ENCODE results near the gene ALKBH2. TPM values are rescaled to one million over a fixed set of nuclear protein-coding genes. Genes with fewer than 3 reads are reported as not detected.
"Not testable (repeated sequence)": the region's sequence is repeated elsewhere in the genome, so short reads cannot be mapped to it uniquely, and the experiment has no call there.

The ALKBH2 gene
- total RNA-seq, 4 donors from 2014 or later, result 8.7 to 22.5 (median 18.2) TPM

GRCh38 chr12:109057376-109057775, 35.9 kb downstream of the ALKBH2 start:
- intact Hi-C loops (cut with DNase I; ENCODE audit: low total_unique reads), result no loop called here
- peaks cover 0 to 24% of the 10 kb centered on the region in 2 donors for H3K36me3 ChIP-seq
- ATAC-seq, result no peak

GRCh38 chr12:109056891-109057290, 36.4 kb downstream of the ALKBH2 start:
- intact Hi-C loops (cut with DNase I; ENCODE audit: low total_unique reads), result no loop called here
- in situ Hi-C loops (cut with MboI; ENCODE audit: low sequenced_read_pairs in 4 of 4), result no loop called here
- Histone ChIP-seq H3K27ac (no peak overlapping the region), H3K36me3 (peaks cover 0 to 24% of the 10 kb centered on the region in 2 donors), H3K4me3 (no peak overlapping the region), H3K9me3 (no peaks in the 10 kb centered on the region), H3K4me1 (peaks cover 13 to 19% of the 10 kb centered on the region in 2 donors), H3K27me3 (no peaks in the 10 kb centered on the region)
- DNase-seq (no peak), ATAC-seq (no peak)
- TF ChIP-seq POLR2A (IDR thresholded peaks at IDR 0.05) (no peak), CTCF (IDR thresholded peaks at IDR 0.05 in 4 of 5, conservative IDR thresholded peaks at IDR 0.05 in 1 of 5) (no peak)

More at GRCh38 chr12:109057376-109057775, 35.9 kb downstream of the ALKBH2 start:
- H3K27me3 ChIP-seq, result no peaks in the 10 kb centered on the region
- in situ Hi-C loops (cut with MboI; ENCODE audit: low sequenced_read_pairs in 4 of 4), result no loop called here
- no peak overlapping the region for H3K4me3 ChIP-seq
- H3K4me1 ChIP-seq, result peaks cover 13 to 16% of the 10 kb centered on the region in 2 donors
- H3K9me3 ChIP-seq, result no peaks in the 10 kb centered on the region
- no peak for DNase-seq
- TF ChIP-seq POLR2A (IDR thresholded peaks at IDR 0.05) (no peak), CTCF (IDR thresholded peaks at IDR 0.05 in 4 of 5, conservative IDR thresholded peaks at IDR 0.05 in 1 of 5) (no peak)
- H3K27ac ChIP-seq, result no peak overlapping the region

GRCh38 chr12:109054520-109054919, 38.8 kb downstream of the ALKBH2 start:
- H3K9me3 ChIP-seq, result no peaks in the 10 kb centered on the region
- no peak overlapping the region for H3K4me3 ChIP-seq
- DNase-seq (no peak), ATAC-seq (no peak)
- H3K27ac ChIP-seq, result no peak overlapping the region
- no peaks in the 10 kb centered on the region for H3K27me3 ChIP-seq
- in situ Hi-C loops (cut with MboI; ENCODE audit: low sequenced_read_pairs in 4 of 4), result no loop called here
- H3K4me1 ChIP-seq, result peaks cover 13 to 21% of the 10 kb centered on the region in 2 donors
- H3K36me3 ChIP-seq, result peaks cover 0 to 20% of the 10 kb centered on the region in 2 donors
- no peak for TF ChIP-seq POLR2A (IDR thresholded peaks at IDR 0.05)
- TF ChIP-seq CTCF (IDR thresholded peaks at IDR 0.05 in 4 of 5, conservative IDR thresholded peaks at IDR 0.05 in 1 of 5), result no peak
- intact Hi-C loops (cut with DNase I; ENCODE audit: low total_unique reads), result loop anchor here (5.0 kb wide), 1 partner anchor 492 kb away; the partner anchor contains the start of genes ISCU and SART3

- intact Hi-C loops (cut with DNase I; ENCODE audit: low total_unique reads), result loop anchor here (5.0 kb wide), 1 partner anchor 492 kb away; the partner anchor contains the start of genes ISCU and SART3
- Histone ChIP-seq H3K4me3 (peak overlapping the region in 1 of 4 donors; percentile 92), H3K4me1 (peaks cover 13 to 21% of the 10 kb centered on the region in 2 donors), H3K27ac (peak overlapping the region in 3 of 4 donors; percentile 86 to 94 (median 88)), H3K36me3 (peaks cover 0 to 16% of the 10 kb centered on the region in 2 donors)
- H3K9me3 ChIP-seq; H3K27me3 ChIP-seq; in situ Hi-C loops (cut with MboI; ENCODE audit: low sequenced_read_pairs in 4 of 4); DNase-seq; ATAC-seq: not testable (repeated sequence)
Observed at GRCh38 chr12:109054124-109054513, 39.2 kb downstream of the ALKBH2 start.

GRCh38 chr12:109053382-109054123, 39.7 kb downstream of the ALKBH2 start:
- H3K36me3 ChIP-seq, result peaks cover 0 to 15% of the 10 kb centered on the region in 2 donors
- TF ChIP-seq POLR2A (IDR thresholded peaks at IDR 0.05), result no peak
- TF ChIP-seq CTCF (IDR thresholded peaks at IDR 0.05 in 4 of 5, conservative IDR thresholded peaks at IDR 0.05 in 1 of 5), result no peak
- peaks cover 13 to 21% of the 10 kb centered on the region in 2 donors for H3K4me1 ChIP-seq
- ATAC-seq, result no peak
- no peaks in the 10 kb centered on the region for H3K9me3 ChIP-seq
- no peak for DNase-seq
- peak overlapping the region; percentile 86 to 94 (median 90) for H3K27ac ChIP-seq
- intact Hi-C loops (cut with DNase I; ENCODE audit: low total_unique reads), result loop anchor here (5.0 kb wide), 1 partner anchor 491 kb away; the partner anchor contains the start of genes ISCU and SART3
- in situ Hi-C loops (cut with MboI; ENCODE audit: low sequenced_read_pairs in 4 of 4), result no loop called here
- no peaks in the 10 kb centered on the region for H3K27me3 ChIP-seq
- H3K4me3 ChIP-seq, result peak overlapping the region; percentile 90 to 92 (median 91)

Measured in gastrocnemius medialis (tissue), 4 donors.